GM19099 (cell line): ENCODE results near the gene COMP.

Experiments
- POLR2A ChIP-seq: IDR thresholded peaks from 3 replicates; pipeline ENCODE4 v1.6.1; 2011; ENCODE audit warnings: low read depth; ENCODE audit not compliant: insufficient read length; ENCODE audit errors: extremely low read depth

COMP gene

GRCh38 chr19:18769989-18770528 is 21.0 kb downstream of the COMP start:
- TF ChIP-seq POLR2A = no peak

- no peak for TF ChIP-seq POLR2A
Measured at GRCh38 chr19:18768997-18769891, 21.9 kb downstream of the COMP start.

GRCh38 chr19:18768046-18768771 is 22.9 kb downstream of the COMP start:
- TF ChIP-seq POLR2A = no peak

- TF ChIP-seq POLR2A = no peak
Measured at GRCh38 chr19:18765224-18765623, 25.9 kb downstream of the COMP start.

- TF ChIP-seq POLR2A = no peak
Measured at GRCh38 chr19:18764591-18765051, 26.5 kb downstream of the COMP start.

GRCh38 chr19:18763674-18764590 is 27.2 kb downstream of the COMP start:
- no peak for TF ChIP-seq POLR2A

GRCh38 chr19:18762125-18763023 is 28.7 kb downstream of the COMP start:
- TF ChIP-seq POLR2A = no peak

GRCh38 chr19:18761531-18762110 is 29.5 kb downstream of the COMP start:
- no peak for TF ChIP-seq POLR2A

- no peak for TF ChIP-seq POLR2A
Measured at GRCh38 chr19:18760440-18761383, 30.4 kb downstream of the COMP start.

- TF ChIP-seq POLR2A = no peak
Measured at GRCh38 chr19:18759995-18760426, 31.1 kb downstream of the COMP start.

- TF ChIP-seq POLR2A = no peak
Measured at GRCh38 chr19:18759304-18759994, 31.7 kb downstream of the COMP start.

- TF ChIP-seq POLR2A = no peak
Measured at GRCh38 chr19:18756896-18757295, 34.2 kb downstream of the COMP start.
